ENCODE measurements around the gene PIGQ. TPM values are rescaled to one million over a fixed set of nuclear protein-coding genes. Genes with fewer than 3 reads are reported as not detected.

PIGQ gene
- polyA plus RNA-seq, 2 of the 4 experiments (the other 2 are of a cell fraction) = 13.2 to 31.2 TPM

- 89% methylated on average over 17 of the region's 33 CpGs for WGBS (ENCODE audit: missing lambda C conversion rate)
- no peak for ATAC-seq
- H3K27ac ChIP-seq = peak overlapping the region in 1 of 2 experiments; percentile 87; a peak in 1 of 6 replicates
- H3K4me2 ChIP-seq = no peak overlapping the region
- no peak for FAIRE-seq
- peaks cover 43% of the 10 kb centered on the region for H3K4me1 ChIP-seq
- DNase-seq (ENCODE audit: low read depth in 1 of 2, low spot score in 1 of 2) = no peak
- H3K4me3 ChIP-seq = no peak overlapping the region
- TF ChIP-seq HMGXB4 (CRISPR knock-in tag; IDR thresholded peaks at IDR 0.05; ENCODE audit: borderline replicate concordance) (no peak), FOSB (CRISPR knock-in tag; IDR thresholded peaks at IDR 0.05) (no peak), JUN (IDR thresholded peaks at IDR 0.05) (no peak), TFCP2L1 (CRISPR knock-in tag; IDR thresholded peaks at IDR 0.05) (no peak), TP53 (CRISPR knock-in tag; IDR thresholded peaks at IDR 0.05) (no peak), RARB (CRISPR knock-in tag; IDR thresholded peaks at IDR 0.05) (no peak), CHD2 (IDR thresholded peaks at IDR 0.05; ENCODE audit: low read length, partially characterized antibody) (no peak), EHMT2 (IDR thresholded peaks at IDR 0.05; ENCODE audit: low read depth) (no peak), CHD4 (IDR thresholded peaks at IDR 0.05; ENCODE audit: borderline replicate concordance) (no peak), BHLHE40 (IDR thresholded peaks at IDR 0.05; ENCODE audit: low read depth, low read length) (no peak), MYC (IDR thresholded peaks at IDR 0.05; ENCODE audit: borderline replicate concordance, low read length) (no peak)
- TF ChIP-seq, protein P1, sequence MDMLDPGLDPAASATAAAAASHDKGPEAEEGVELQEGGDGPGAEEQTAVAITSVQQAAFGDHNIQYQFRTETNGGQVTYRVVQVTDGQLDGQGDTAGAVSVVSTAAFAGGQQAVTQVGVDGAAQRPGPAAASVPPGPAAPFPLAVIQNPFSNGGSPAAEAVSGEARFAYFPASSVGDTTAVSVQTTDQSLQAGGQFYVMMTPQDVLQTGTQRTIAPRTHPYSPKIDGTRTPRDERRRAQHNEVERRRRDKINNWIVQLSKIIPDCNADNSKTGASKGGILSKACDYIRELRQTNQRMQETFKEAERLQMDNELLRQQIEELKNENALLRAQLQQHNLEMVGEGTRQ (IDR thresholded peaks at IDR 0.05) = no peak
- POLR2A ChIA-PET = interaction anchor here (1.7 kb wide), 1 partner anchor 8 kb away, joined by 11 read pairs; the partner anchor contains the start of gene METTL26
- H3K9me3 ChIP-seq = no peaks in the 10 kb centered on the region
- CTCF ChIA-PET = interaction anchor here (1.2 to 2.3 kb wide), 4 partner anchors 19 to 49 kb away, joined by 3 to 6 read pairs (median 5); no protein-coding TSS in a partner anchor
Measured at GRCh38 chr16:628321-629061, 58.7 kb downstream of the PIGQ start.

DNA sequence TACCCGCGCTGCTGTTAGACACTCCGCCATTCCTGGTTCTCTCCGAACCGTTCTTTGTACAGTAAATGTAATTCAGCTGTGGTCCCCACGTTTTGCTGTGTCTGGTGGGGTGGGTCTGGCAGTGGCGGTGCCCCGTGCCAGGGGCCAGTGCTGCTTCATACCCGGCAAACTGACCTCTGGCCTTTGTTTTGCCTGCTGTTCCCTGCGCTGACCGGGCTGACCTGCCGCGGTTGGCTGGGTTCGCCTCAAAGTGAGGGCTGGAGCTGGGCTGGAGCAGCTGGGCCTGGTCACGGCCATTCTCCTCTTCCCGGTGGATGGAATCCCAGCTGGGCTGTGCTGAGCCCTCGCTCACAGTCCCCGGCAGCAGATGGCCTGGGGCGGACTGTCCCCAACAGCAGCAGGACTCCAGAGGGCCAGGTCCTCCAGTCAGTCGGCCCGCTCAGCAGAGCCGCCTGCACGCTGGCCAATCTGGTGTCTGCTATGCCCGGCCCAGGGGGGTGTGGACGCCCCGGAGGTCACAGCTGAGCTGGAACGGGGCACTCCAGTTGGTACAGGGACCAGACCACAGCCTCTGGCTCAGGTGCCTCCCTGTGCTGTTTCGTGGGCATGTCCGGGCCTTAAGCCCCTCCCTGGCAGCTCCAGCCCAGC lies 59.5 kb downstream of the PIGQ start:
- Histone ChIP-seq H3K4me1 (peaks cover 43% of the 10 kb centered on the region), H3K27ac (peak overlapping the region in 1 of 2 experiments; percentile 30; a peak in 1 of 6 replicates), H3K9me3 (no peaks in the 10 kb centered on the region), H3K4me3 (no peak overlapping the region), H3K4me2 (no peak overlapping the region)
- WGBS (ENCODE audit: missing lambda C conversion rate) = 88% methylated on average over 16 of the region's 29 CpGs
- no peak for DNase-seq (ENCODE audit: low read depth in 1 of 2, low spot score in 1 of 2)
- ATAC-seq = no peak
- ChIA-PET CTCF (interaction anchor here (1.4 to 2.3 kb wide), 3 partner anchors 19 to 50 kb away, joined by 4 to 6 read pairs (median 6); no protein-coding TSS in a partner anchor), POLR2A (interaction anchor here (0.7 kb wide), 1 partner anchor 31 kb away, joined by 3 read pairs; no protein-coding TSS in a partner anchor)
- no peak for FAIRE-seq
- TF ChIP-seq KDM5A (IDR thresholded peaks at IDR 0.05) (no peak), SREBF2 (IDR thresholded peaks at IDR 0.05) (no peak), FOSB (CRISPR knock-in tag; IDR thresholded peaks at IDR 0.05) (no peak), TP53 (CRISPR knock-in tag; IDR thresholded peaks at IDR 0.05) (no peak), ZFP36 (IDR thresholded peaks at IDR 0.05; ENCODE audit: borderline replicate concordance, partially characterized antibody) (no peak), JUN (IDR thresholded peaks at IDR 0.05) (no peak), HOXB5 (CRISPR knock-in tag; IDR thresholded peaks at IDR 0.05) (no peak), RNF2 (IDR thresholded peaks at IDR 0.05; ENCODE audit: borderline replicate concordance, low read depth) (no peak), MAFK (IDR thresholded peaks at IDR 0.05; ENCODE audit: partially characterized antibody) (no peak), NPAS2 (CRISPR knock-in tag; IDR thresholded peaks at IDR 0.05; ENCODE audit: borderline replicate concordance) (no peak), CTCF (IDR thresholded peaks at IDR 0.05) (no peak), GATA3 (IDR thresholded peaks at IDR 0.05; ENCODE audit: borderline replicate concordance) (no peak), HOXA7 (CRISPR knock-in tag; IDR thresholded peaks at IDR 0.05) (no peak), ZNF302 (CRISPR knock-in tag; IDR thresholded peaks at IDR 0.05) (no peak), ZC3H11A (IDR thresholded peaks at IDR 0.05) (no peak)
- TF ChIP-seq, protein P2, sequence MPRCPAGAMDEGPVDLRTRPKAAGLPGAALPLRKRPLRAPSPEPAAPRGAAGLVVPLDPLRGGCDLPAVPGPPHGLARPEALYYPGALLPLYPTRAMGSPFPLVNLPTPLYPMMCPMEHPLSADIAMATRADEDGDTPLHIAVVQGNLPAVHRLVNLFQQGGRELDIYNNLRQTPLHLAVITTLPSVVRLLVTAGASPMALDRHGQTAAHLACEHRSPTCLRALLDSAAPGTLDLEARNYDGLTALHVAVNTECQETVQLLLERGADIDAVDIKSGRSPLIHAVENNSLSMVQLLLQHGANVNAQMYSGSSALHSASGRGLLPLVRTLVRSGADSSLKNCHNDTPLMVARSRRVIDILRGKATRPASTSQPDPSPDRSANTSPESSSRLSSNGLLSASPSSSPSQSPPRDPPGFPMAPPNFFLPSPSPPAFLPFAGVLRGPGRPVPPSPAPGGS (IDR thresholded peaks at IDR 0.05) = no peak
- TF ChIP-seq, protein P3, sequence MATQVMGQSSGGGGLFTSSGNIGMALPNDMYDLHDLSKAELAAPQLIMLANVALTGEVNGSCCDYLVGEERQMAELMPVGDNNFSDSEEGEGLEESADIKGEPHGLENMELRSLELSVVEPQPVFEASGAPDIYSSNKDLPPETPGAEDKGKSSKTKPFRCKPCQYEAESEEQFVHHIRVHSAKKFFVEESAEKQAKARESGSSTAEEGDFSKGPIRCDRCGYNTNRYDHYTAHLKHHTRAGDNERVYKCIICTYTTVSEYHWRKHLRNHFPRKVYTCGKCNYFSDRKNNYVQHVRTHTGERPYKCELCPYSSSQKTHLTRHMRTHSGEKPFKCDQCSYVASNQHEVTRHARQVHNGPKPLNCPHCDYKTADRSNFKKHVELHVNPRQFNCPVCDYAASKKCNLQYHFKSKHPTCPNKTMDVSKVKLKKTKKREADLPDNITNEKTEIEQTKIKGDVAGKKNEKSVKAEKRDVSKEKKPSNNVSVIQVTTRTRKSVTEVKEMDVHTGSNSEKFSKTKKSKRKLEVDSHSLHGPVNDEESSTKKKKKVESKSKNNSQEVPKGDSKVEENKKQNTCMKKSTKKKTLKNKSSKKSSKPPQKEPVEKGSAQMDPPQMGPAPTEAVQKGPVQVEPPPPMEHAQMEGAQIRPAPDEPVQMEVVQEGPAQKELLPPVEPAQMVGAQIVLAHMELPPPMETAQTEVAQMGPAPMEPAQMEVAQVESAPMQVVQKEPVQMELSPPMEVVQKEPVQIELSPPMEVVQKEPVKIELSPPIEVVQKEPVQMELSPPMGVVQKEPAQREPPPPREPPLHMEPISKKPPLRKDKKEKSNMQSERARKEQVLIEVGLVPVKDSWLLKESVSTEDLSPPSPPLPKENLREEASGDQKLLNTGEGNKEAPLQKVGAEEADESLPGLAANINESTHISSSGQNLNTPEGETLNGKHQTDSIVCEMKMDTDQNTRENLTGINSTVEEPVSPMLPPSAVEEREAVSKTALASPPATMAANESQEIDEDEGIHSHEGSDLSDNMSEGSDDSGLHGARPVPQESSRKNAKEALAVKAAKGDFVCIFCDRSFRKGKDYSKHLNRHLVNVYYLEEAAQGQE (IDR thresholded peaks at IDR 0.05) = no peak
